MCF 10A (cell line): ENCODE results near the gene ISLR2. TPM values are rescaled to one million over a fixed set of nuclear protein-coding genes. Genes with fewer than 3 reads are reported as not detected.
A peak's percentile ranks its signal among the peaks of the same experiment; 100 is the strongest.

Experiments
- BruUV-seq: library from RNA; stranded (reverse); fragments of 400-500 nt; replicated peaks from 2 replicates; lab custom pipeline; 2021; lab: Mats Ljungman, UMichigan
- CTCF ChIA-PET: fragments of 300-600 bp; sonication (Branson Sonifier 250); formaldehyde crosslinking; extraction: SDS; loops from one replicate; lab custom pipeline; 2021; ENCODE audit warnings: antibody characterized with exemption, inconsistent platforms; lab: Yijun Ruan, JAX
- POLR2A ChIA-PET: fragments of 300-600, 350-650 bp; sonication (Branson Sonifier 250); formaldehyde crosslinking; extraction: SDS; loops from one replicate; lab custom pipeline; 2020; ENCODE audit warnings: antibody characterized with exemption, inconsistent platforms; lab: Yijun Ruan, JAX
- DNase-seq: peaks from one replicate; pipeline ENCODE4 v3.0.0-alpha.2; 2018; ENCODE audit not compliant: unreplicated experiment
- H3K27ac Mint-ChIP-seq: one replicate; pipeline ENCODE4 v1.8.0; 2022; ENCODE audit warnings: mild to moderate bottlenecking, low read depth, mixed read lengths; ENCODE audit not compliant: unreplicated experiment
- H3K27me3 Mint-ChIP-seq: one replicate; pipeline ENCODE4 v1.8.0; 2022; ENCODE audit warnings: mixed read lengths; ENCODE audit not compliant: insufficient read depth, unreplicated experiment
- H3K36me3 Mint-ChIP-seq: one replicate; pipeline ENCODE4 v1.8.0; 2022; ENCODE audit warnings: mild to moderate bottlenecking, moderate library complexity, mixed read lengths; ENCODE audit not compliant: insufficient read depth, unreplicated experiment
- H3K4me1 Mint-ChIP-seq: one replicate; pipeline ENCODE4 v1.8.0; 2022; ENCODE audit warnings: mixed read lengths; ENCODE audit not compliant: insufficient read depth, unreplicated experiment
- H3K4me3 Mint-ChIP-seq: one replicate; pipeline ENCODE4 v1.8.0; 2022; ENCODE audit warnings: mild to moderate bottlenecking, moderate library complexity, mixed read lengths; ENCODE audit not compliant: unreplicated experiment
- H3K9me3 Mint-ChIP-seq: one replicate; pipeline ENCODE4 v1.8.0; 2022; ENCODE audit warnings: mixed read lengths; ENCODE audit not compliant: unreplicated experiment
- CTCF ChIP-seq: fragments of 200-600 bp; IDR thresholded peaks from one replicate; pipeline ENCODE4 v1.8.0; 2022; ENCODE audit warnings: antibody characterized with exemption, mild to moderate bottlenecking; ENCODE audit not compliant: unreplicated experiment
- intact Hi-C: fragments of 100-400 bp; cut with micrococcal nuclease; formaldehyde crosslinking; loops from 2 replicates; pipeline ENCODE4 v1.14.1; 2022
- total RNA-seq: library from RNA; stranded (reverse); gene quantifications from 2 replicates; pipeline ENCODE4 v1.2.3, GENCODE V29; 2022

The ISLR2 gene
- total RNA-seq, 1 experiment from 2014 or later, result not detected

- intact Hi-C loops, result no loop called here
- H3K4me1 Mint-ChIP-seq, result no peaks in the 10 kb centered on the region
- ChIA-PET CTCF (interaction anchor here (0.9 to 3.1 kb wide), 3 partner anchors 184 to 199 kb away, joined by 3 to 8 read pairs (median 8); no protein-coding TSS in a partner anchor), POLR2A (no interaction called here)
- H3K27ac Mint-ChIP-seq, result no peak overlapping the region
- H3K36me3 Mint-ChIP-seq, result no peaks in the 10 kb centered on the region
- TF ChIP-seq CTCF, result no peak
- H3K27me3 Mint-ChIP-seq, result peaks cover 77% of the 10 kb centered on the region
- no TSS peak for BruUV-seq
- no peak for DNase-seq
- no peak overlapping the region for H3K4me3 Mint-ChIP-seq
- no peaks in the 10 kb centered on the region for H3K9me3 Mint-ChIP-seq
Measured at GRCh38 chr15:74123658-74124057, 6.7 kb upstream of the ISLR2 start.

- no peak for TF ChIP-seq CTCF
- Mint-ChIP-seq H3K27me3 (peaks cover 83% of the 10 kb centered on the region), H3K4me1 (no peaks in the 10 kb centered on the region), H3K4me3 (no peak overlapping the region), H3K27ac (no peak overlapping the region), H3K36me3 (no peaks in the 10 kb centered on the region), H3K9me3 (no peaks in the 10 kb centered on the region)
- intact Hi-C loops, result no loop called here
- CTCF ChIA-PET, result interaction anchor here (0.9 to 1.2 kb wide), 2 partner anchors 183 to 197 kb away, joined by 3 to 8 read pairs; no protein-coding TSS in a partner anchor
- POLR2A ChIA-PET, result no interaction called here
- no peak for DNase-seq
- no TSS peak for BruUV-seq
Measured at GRCh38 chr15:74124196-74124595, 6.2 kb upstream of the ISLR2 start.

DNA sequence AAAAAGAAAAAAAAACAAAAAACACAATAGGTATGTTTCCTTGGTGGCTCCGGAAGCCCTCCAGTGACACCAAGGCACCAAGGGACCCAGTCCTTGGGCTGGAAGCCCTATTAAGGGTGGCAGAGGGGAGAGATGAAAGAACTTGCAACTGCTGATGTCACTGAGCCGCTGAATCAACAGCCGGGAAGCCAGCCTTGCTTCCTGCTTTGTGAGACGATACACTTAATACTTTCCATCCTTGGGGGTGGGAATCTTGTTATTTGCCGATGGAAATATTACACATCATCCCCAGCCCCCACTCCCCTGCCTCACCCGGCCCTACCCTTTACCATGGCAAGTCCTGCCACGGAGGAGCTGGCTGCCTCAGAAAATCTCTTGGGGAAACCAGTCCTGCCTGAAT lies 5.6 kb upstream of the ISLR2 start:
- no peaks in the 10 kb centered on the region for H3K4me1 Mint-ChIP-seq
- peaks cover 87% of the 10 kb centered on the region for H3K27me3 Mint-ChIP-seq
- no peaks in the 10 kb centered on the region for H3K9me3 Mint-ChIP-seq
- no peak for DNase-seq
- ChIA-PET POLR2A (no interaction called here), CTCF (interaction anchor here (0.6 to 5.2 kb wide), 4 partner anchors 71 to 197 kb away, joined by 3 to 55 read pairs (median 24); no protein-coding TSS in a partner anchor)
- H3K4me3 Mint-ChIP-seq, result no peak overlapping the region
- no peak overlapping the region for H3K27ac Mint-ChIP-seq
- no TSS peak for BruUV-seq
- intact Hi-C loops, result loop anchor here (5.0 kb wide), 1 partner anchor 152 kb away; no protein-coding TSS in a partner anchor
- H3K36me3 Mint-ChIP-seq, result no peaks in the 10 kb centered on the region
- TF ChIP-seq CTCF, result no peak

DNA sequence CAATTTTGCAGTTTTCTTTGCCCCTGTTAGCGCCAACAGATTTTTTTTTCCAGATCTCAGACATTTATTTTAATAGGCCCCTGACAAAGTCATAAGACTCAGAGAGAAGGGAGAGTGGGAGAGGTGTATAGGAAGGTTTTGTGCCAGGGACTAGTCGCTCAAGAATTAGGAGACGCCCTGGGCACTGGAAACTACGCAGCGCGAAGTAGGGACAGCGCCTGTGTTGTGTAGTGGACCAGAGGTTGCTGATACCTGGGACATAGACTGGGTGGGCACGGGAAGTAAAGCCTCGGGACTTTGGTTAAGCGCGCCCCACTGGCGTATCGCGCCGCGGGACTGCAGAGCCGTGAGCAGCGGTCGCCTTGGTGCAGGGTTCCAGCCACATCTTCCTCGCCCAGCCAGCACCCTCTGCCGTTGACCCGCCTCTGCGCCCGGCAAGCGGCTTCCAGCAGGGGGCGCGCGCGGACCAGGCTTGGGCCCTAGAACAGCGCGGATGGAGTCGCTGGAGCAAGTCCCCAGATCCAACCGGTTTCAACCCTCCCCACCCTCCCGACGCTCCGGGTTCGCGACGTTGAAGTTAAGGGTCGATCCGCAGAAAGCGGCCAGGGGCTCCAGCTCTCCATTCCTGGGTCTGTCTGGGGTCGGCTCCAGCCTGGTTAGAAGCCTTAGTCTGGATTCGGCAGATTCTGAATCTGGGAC lies 3.0 kb upstream of the ISLR2 start:
- peak overlapping the region; percentile 46 for H3K4me3 Mint-ChIP-seq
- H3K36me3 Mint-ChIP-seq, result peaks cover 6% of the 10 kb centered on the region
- H3K9me3 Mint-ChIP-seq, result no peaks in the 10 kb centered on the region
- BruUV-seq, result no TSS peak
- CTCF ChIA-PET, result interaction anchor here (0.5 to 5.2 kb wide), 12 partner anchors 8 to 284 kb away, joined by 3 to 55 read pairs (median 4); no protein-coding TSS in a partner anchor
- peak; percentile 84 for DNase-seq
- POLR2A ChIA-PET, result no interaction called here
- intact Hi-C loops, result loop anchor here (1.0 to 5.0 kb wide), 4 partner anchors 155 to 195 kb away; no protein-coding TSS in a partner anchor
- no peak overlapping the region for H3K27ac Mint-ChIP-seq
- H3K27me3 Mint-ChIP-seq, result peaks cover 87% of the 10 kb centered on the region
- peak; percentile 98 for TF ChIP-seq CTCF
- H3K4me1 Mint-ChIP-seq, result no peaks in the 10 kb centered on the region
